ENCODE measurements around the gene LRP1-AS.
A peak's percentile ranks its signal among the peaks of the same experiment; 100 is the strongest.

LRP1-AS gene

GRCh38 chr12:57179331-57180086, 32.1 kb upstream of the LRP1-AS start:
- no peak for DNase-seq

GRCh38 chr12:57178213-57178612, 30.8 kb upstream of the LRP1-AS start:
- DNase-seq = no peak

DNA sequence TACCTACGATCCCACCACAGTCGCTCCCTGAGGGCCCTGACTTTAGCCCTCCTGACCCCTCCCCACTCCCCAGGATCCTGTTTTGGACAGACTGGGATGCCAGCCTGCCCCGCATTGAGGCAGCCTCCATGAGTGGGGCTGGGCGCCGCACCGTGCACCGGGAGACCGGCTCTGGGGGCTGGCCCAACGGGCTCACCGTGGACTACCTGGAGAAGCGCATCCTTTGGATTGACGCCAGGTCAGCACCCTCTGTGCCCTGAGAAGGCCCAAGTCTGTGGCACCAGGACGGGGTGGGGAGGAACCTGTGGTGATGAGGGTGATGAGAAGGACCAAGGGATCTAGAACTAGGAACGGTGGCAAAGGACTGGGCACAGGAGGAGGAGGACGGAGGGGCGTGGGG, 29.9 kb upstream of the LRP1-AS start:
- no peak for DNase-seq

DNA sequence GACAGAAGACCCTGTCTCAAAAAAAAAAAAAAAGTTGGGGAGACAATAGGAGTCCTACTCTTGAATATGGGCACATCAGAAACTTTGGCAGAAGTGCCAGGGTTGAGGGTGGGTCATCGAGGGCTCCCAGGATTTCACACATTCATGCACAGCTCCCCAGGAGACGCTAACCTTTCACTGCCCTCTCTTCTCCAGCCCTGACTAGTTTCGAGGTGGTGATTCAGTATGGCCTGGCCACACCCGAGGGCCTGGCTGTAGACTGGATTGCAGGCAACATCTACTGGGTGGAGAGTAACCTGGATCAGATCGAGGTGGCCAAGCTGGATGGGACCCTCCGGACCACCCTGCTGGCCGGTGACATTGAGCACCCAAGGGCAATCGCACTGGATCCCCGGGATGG, 29.4 kb upstream of the LRP1-AS start:
- DNase-seq = no peak

GRCh38 chr12:57176139-57176477, 28.7 kb upstream of the LRP1-AS start:
- no peak for DNase-seq

- DNase-seq = peak; percentile 80
Observed at GRCh38 chr12:57175428-57176138, 28.2 kb upstream of the LRP1-AS start.

DNA sequence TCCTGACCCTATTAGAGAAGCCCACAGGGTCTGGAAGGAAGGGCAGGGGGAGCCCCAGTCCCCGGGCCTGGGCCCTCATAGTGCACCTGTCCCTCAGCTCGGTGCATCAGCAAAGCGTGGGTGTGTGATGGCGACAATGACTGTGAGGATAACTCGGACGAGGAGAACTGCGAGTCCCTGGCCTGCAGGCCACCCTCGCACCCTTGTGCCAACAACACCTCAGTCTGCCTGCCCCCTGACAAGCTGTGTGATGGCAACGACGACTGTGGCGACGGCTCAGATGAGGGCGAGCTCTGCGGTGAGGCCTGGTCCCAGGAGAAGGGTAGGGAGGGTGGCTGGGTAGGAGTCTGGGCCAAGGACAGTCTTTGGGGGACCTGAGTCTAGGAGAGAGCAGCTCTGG, 26.3 kb upstream of the LRP1-AS start:
- DNase-seq = no peak

GRCh38 chr12:57173089-57173488, 25.7 kb upstream of the LRP1-AS start:
- DNase-seq = no peak

DNA sequence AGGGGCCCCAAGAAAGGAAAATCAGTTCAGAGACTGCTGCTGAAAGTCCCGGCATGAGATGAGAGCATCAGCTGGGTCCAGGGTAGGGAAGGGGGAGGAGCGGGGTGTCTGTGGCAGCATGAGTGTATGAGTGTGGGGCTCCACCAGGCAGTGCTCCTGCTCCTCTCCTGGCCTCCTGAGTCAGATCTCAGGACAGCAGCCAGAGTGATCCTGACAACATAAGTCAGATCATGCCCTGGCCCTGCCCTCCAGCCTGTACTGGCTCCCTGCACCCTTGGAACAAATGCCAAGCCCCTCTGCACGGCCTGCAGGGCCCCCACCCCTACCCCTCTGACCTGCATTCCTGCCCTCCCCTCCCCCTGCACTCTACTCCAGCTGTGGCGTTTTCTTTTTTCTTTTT, 24.2 kb upstream of the LRP1-AS start:
- no peak for DNase-seq

DNA sequence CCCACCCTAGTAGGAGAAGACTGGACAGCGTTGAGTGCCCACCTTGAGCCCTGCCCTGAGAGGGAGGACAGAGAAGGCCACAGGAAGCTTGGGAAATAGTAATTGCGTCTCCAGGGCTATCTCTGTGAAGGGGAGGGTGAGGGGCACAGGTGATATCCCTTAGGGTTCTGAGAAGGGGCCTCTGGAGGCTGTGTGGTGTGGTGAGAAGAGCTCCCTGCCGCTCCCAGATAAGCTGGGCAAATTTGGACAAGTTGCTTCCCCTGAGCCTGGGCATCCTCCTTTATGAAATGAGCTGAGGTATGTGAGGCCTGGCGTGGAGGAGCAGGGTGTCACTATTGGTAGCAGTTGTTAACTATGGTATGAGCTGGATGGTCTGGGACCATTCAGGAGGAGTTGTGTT, 23.5 kb upstream of the LRP1-AS start:
- DNase-seq = no peak

GRCh38 chr12:57170408-57170807, 23.0 kb upstream of the LRP1-AS start:
- DNase-seq = no peak

GRCh38 chr12:57169969-57170368, 22.6 kb upstream of the LRP1-AS start:
- no peak for DNase-seq

DNA sequence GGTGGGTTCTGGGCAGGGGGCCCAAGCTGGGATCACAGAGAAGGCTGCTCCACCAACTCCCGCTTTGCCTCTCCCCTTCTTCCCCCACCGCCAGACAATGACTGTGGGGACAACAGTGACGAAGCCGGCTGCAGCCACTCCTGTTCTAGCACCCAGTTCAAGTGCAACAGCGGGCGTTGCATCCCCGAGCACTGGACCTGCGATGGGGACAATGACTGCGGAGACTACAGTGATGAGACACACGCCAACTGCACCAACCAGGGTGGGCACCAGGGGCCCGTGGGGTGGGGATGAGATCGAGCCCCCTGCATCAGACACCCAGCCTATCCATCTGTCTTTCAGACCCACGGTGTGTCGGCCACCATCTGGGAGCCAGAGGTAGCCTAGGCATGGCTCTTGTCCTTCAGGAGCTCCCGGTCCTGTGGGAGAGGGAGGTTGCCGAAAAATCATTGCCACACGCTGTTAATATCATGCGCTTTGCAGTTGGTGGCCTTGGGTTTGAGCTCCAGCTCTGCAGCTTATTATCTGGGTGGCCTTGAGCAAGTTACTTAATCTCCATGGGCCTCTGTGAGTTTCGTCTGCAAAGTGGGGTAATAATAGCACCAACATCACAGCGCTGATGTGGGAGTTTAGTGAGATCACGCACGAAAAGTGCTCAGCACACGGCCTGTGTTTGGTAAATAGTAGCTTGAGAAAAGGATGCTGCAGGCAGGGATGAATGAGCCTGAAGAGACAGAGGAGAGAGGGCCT, 21.8 kb upstream of the LRP1-AS start:
- DNase-seq = no peak

- no peak for DNase-seq
Observed at GRCh38 chr12:57168058-57168457, 20.6 kb upstream of the LRP1-AS start.

DNA sequence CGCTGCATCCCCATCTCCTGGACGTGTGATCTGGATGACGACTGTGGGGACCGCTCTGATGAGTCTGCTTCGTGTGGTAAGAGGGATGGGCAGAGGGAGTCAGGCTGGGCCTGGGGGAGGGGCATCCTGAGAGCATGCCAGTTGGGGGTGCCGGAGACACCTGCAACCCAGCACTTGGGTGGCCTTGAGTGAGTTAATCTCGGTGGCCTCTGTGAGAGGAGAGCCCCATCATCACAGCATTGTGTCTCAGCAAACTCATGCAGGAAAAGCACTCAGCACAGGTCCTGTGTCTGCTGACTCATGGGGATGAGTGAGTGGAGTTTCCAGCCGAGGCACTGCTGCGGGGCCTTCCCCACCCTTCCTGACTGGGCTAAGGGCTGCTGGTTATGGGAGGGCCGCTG, 19.6 kb upstream of the LRP1-AS start:
- DNase-seq = no peak

DNA sequence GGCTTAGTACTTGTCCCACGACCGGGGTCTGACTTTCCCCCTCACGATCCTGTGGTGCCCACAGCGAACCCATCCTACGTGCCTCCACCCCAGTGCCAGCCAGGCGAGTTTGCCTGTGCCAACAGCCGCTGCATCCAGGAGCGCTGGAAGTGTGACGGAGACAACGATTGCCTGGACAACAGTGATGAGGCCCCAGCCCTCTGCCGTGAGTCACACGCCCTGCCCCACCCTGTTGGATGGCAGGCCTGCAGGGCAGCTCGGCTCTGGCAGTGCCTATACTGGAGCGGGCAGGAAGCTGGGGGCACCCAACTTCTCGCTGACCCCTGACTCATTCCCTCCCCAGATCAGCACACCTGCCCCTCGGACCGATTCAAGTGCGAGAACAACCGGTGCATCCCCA, 18.3 kb upstream of the LRP1-AS start:
- no peak for DNase-seq

GRCh38 chr12:57164966-57165625, 17.7 kb upstream of the LRP1-AS start:
- DNase-seq = no peak

- DNase-seq = no peak
Observed at GRCh38 chr12:57164454-57164853, 17.0 kb upstream of the LRP1-AS start.

GRCh38 chr12:57162553-57163125, 15.2 kb upstream of the LRP1-AS start:
- no peak for DNase-seq

DNA sequence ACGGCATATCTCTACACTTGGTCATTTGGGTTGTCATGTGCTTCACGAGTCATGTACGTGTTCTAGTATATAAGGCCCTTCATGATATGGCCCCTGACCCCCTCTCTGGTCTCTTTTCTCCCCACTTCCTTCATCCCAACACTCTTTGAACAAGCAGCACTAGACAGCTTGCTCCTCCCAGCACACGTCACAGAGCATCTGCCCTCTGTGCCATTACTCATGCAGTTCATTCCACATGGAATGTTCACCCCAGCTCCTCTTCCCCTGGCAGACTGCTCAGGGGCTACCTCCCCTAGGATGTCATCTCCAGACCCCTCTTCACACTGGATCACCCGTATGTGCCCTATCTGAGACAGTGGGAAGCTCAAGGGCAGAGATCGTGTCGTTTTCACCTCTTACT, 14.1 kb upstream of the LRP1-AS start:
- no peak for DNase-seq

- DNase-seq = no peak
Observed at GRCh38 chr12:57160741-57161140, 13.3 kb upstream of the LRP1-AS start.

- no peak for DNase-seq
Observed at GRCh38 chr12:57160040-57160439, 12.6 kb upstream of the LRP1-AS start.

GRCh38 chr12:57159311-57159710, 11.9 kb upstream of the LRP1-AS start:
- no peak for DNase-seq
